ENCODE data around the gene CADM2. TPM values are rescaled to one million over a fixed set of nuclear protein-coding genes. Genes with fewer than 3 reads are reported as not detected.
"Not testable (repeated sequence)": the region's sequence is repeated elsewhere in the genome, so short reads cannot be mapped to it uniquely, and the experiment has no call there.

CADM2 gene
- total RNA-seq, 2 donors from 2014 or later = 24.1 to 29.8 TPM

DNA sequence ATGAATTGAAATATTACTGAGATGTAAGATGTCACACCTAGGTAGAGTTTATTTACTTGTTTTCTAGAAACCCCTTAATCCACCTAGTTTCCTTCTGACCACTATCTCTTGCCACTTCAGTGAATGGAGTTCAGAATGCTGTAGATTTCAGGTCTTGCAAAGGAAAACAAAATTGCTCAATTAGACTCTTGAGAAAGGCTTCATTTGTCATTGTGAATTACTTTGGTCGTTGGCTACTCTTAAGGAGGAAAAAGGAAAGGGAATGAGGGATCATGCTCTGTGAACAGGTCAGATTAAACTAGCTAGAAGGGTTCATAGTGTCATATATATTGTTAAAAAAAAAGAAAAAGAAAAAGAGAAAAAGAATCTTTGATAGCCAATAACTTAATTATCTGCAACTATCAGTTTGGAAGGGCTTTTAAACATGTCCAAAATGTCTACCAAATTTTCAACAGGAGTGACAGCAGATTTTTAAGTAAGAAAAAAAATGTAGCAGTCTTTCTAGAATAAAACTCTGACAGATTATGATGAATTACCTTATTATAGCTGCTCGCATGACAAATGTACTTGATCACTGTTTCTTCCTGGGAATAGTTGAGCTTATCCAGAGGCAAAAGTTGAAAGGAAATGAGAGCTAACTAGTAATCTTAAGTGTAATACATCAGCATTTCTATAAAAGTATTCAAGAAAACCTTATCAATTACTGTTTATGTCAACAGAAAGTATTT lies 543.5 kb downstream of the CADM2 start:
- DNase-seq = no peak
- Histone ChIP-seq H3K27me3 (ENCODE audit: control insufficient read depth, insufficient read depth, low read length, poor library complexity, severe bottlenecking) (no peaks in the 10 kb centered on the region), H3K9me3 (ENCODE audit: control insufficient read depth, low read length) (no peaks in the 10 kb centered on the region), H3K27ac (ENCODE audit: low read depth, low read length) (no peak overlapping the region), H3K4me1 (ENCODE audit: control insufficient read depth, insufficient read depth, low read length) (no peaks in the 10 kb centered on the region), H3K4me3 (ENCODE audit: low read length) (no peak overlapping the region), H3K36me3 (ENCODE audit: control insufficient read depth, insufficient read depth, low read length) (no peaks in the 10 kb centered on the region), H3K9ac (ENCODE audit: extremely low read depth, low read length, poor library complexity, severe bottlenecking) (no peak overlapping the region)
- no peaks in the 10 kb centered on the region for H3K27me3 Mint-ChIP-seq (ENCODE audit: insufficient read depth)
- no peaks in the 10 kb centered on the region for H3K36me3 Mint-ChIP-seq (ENCODE audit: low read depth)
- no peak overlapping the region for H3K27ac Mint-ChIP-seq
- H3K4me3 Mint-ChIP-seq = no peak overlapping the region
- 80 to 81% methylated on average over 1 to 2 of the region's 2 CpGs for WGBS, 2 experiments (ENCODE audit: insufficient coverage in 1 of 2, insufficient read length in 1 of 2)
- H3K9me3 Mint-ChIP-seq = peaks cover 6% of the 10 kb centered on the region
- H3K4me1 Mint-ChIP-seq = peaks cover 2% of the 10 kb centered on the region
- no peak for TF ChIP-seq CTCF (conservative IDR thresholded peaks at IDR 0.05)

DNA sequence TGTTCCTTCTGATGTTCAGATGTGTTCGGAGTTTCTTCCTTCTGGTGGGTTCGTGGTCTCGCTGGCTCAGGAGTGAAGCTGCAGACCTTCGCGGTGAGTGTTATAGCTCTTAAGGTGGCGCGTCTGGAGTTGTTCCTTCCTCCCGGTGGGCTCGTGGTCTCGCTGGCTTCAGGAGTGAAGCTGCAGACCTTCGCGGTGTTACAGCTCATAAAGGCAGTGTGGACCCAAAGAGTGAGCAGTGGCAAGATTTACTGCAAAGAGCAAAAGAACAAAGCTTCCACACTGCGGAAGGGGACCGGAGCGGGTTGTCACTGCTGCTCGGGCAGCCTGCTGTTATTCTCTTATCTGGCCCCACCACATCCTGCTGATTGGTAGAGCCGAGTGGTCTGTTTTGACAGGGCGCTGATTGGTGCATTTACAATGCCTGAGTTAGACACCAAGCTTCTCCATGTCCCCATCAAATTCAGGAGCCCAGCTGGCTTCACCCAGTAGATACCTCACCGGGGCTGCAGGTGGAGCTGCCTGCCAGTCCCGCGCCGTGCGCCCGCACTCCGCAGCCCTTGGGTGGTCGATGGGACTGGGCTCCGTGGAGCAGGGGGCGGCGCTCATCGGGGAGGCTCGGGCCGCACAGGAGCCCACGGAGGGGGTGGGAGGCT lies 545.5 kb downstream of the CADM2 start:
- not testable (repeated sequence) for H3K4me1 Mint-ChIP-seq

GRCh38 chr3:85504785-85505511 lies 546.2 kb downstream of the CADM2 start:
- H3K36me3 ChIP-seq (ENCODE audit: control insufficient read depth, insufficient read depth, low read length); H3K4me1 Mint-ChIP-seq; H3K9me3 Mint-ChIP-seq; H3K27me3 Mint-ChIP-seq (ENCODE audit: insufficient read depth); H3K9ac ChIP-seq (ENCODE audit: extremely low read depth, low read length, poor library complexity, severe bottlenecking); H3K4me1 ChIP-seq (ENCODE audit: control insufficient read depth, insufficient read depth, low read length); H3K9me3 ChIP-seq (ENCODE audit: control insufficient read depth, low read length); H3K27me3 ChIP-seq (ENCODE audit: control insufficient read depth, insufficient read depth, low read length, poor library complexity, severe bottlenecking); DNase-seq; H3K27ac Mint-ChIP-seq; H3K36me3 Mint-ChIP-seq (ENCODE audit: low read depth); H3K27ac ChIP-seq (ENCODE audit: low read depth, low read length): not testable (repeated sequence)
- H3K4me3 Mint-ChIP-seq = peak overlapping the region; percentile 54
- peak overlapping the region; percentile 63 for H3K4me3 ChIP-seq (ENCODE audit: low read length)
- WGBS, 2 experiments (ENCODE audit: insufficient coverage in 1 of 2, insufficient read length in 1 of 2) = 68% methylated on average over 35 of the region's 41 CpGs; no CpG with 5 or more reads in 1 of the 2 experiments

More for the DNA sequence above, 545.5 kb downstream of the CADM2 start:
- not testable (repeated sequence) for H3K4me1 ChIP-seq (ENCODE audit: control insufficient read depth, insufficient read depth, low read length); H3K9me3 Mint-ChIP-seq; H3K9ac ChIP-seq (ENCODE audit: extremely low read depth, low read length, poor library complexity, severe bottlenecking); H3K27ac ChIP-seq (ENCODE audit: low read depth, low read length); H3K36me3 Mint-ChIP-seq (ENCODE audit: low read depth); H3K9me3 ChIP-seq (ENCODE audit: control insufficient read depth, low read length); H3K36me3 ChIP-seq (ENCODE audit: control insufficient read depth, insufficient read depth, low read length); H3K27me3 Mint-ChIP-seq (ENCODE audit: insufficient read depth); H3K4me3 ChIP-seq (ENCODE audit: low read length); H3K27ac Mint-ChIP-seq; H3K27me3 ChIP-seq (ENCODE audit: control insufficient read depth, insufficient read depth, low read length, poor library complexity, severe bottlenecking)
- TF ChIP-seq CTCF (conservative IDR thresholded peaks at IDR 0.05) = peak; percentile 57
- H3K4me3 Mint-ChIP-seq = peak overlapping the region; percentile 54
- 78 to 100% methylated on average over 2 to 31 of the region's 33 CpGs for WGBS, 2 experiments (ENCODE audit: insufficient coverage in 1 of 2, insufficient read length in 1 of 2)
- peak; percentile 58 for DNase-seq

DNA sequence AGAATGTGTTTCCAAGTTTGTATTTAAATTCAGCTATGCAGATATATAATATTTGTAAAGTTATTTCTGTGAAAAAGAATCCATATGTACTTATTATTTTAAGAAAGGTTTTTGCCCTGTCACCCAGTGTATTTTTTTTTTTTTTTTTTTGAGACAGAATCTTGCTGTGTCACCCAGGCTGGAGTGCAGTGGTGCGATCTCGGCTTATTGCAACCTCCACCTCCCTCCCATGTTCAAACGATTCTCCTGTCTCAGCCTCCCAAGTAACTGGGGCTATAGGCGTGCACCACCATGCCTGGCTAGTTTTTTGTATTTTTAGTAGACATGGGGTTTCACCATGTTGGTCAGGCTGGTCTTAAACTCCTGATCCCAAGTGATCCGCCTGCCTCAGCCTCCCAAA lies 548.3 kb downstream of the CADM2 start:
- H3K4me1 ChIP-seq (ENCODE audit: control insufficient read depth, insufficient read depth, low read length); H3K4me3 Mint-ChIP-seq; H3K36me3 Mint-ChIP-seq (ENCODE audit: low read depth); H3K27ac ChIP-seq (ENCODE audit: low read depth, low read length); H3K36me3 ChIP-seq (ENCODE audit: control insufficient read depth, insufficient read depth, low read length); H3K27ac Mint-ChIP-seq; H3K27me3 ChIP-seq (ENCODE audit: control insufficient read depth, insufficient read depth, low read length, poor library complexity, severe bottlenecking); H3K9me3 ChIP-seq (ENCODE audit: control insufficient read depth, low read length); H3K4me3 ChIP-seq (ENCODE audit: low read length); H3K9me3 Mint-ChIP-seq; H3K4me1 Mint-ChIP-seq; H3K9ac ChIP-seq (ENCODE audit: extremely low read depth, low read length, poor library complexity, severe bottlenecking); DNase-seq; H3K27me3 Mint-ChIP-seq (ENCODE audit: insufficient read depth): not testable (repeated sequence)
- WGBS, 2 experiments (ENCODE audit: insufficient coverage in 1 of 2, insufficient read length in 1 of 2) = 88% methylated on average over 5 of the region's 5 CpGs; no CpG with 5 or more reads in 1 of the 2 experiments

Data from endodermal cell (in vitro differentiated cells).